ENCODE data around the gene TBC1D32. TPM values are rescaled to one million over a fixed set of nuclear protein-coding genes. Genes with fewer than 3 reads are reported as not detected.
"Not testable (repeated sequence)": the region's sequence is repeated elsewhere in the genome, so short reads cannot be mapped to it uniquely, and the experiment has no call there.

The TBC1D32 gene
- total RNA-seq, 3 donors from 2014 or later (not counting 1 experiment from before 2014, with no cell fraction given): 8.9 to 17.4 (median 14.2) TPM

- intact Hi-C loops (cut with micrococcal nuclease): no loop called here
- no peaks in the 10 kb centered on the region for H3K4me1 Mint-ChIP-seq
- no peak for ATAC-seq
Measured at GRCh38 chr6:121376411-121376810, 42.1 kb upstream of the TBC1D32 start.

GRCh38 chr6:121374219-121374618, 39.9 kb upstream of the TBC1D32 start:
- H3K27me3 Mint-ChIP-seq (ENCODE audit: low read depth in 2 of 2): peaks cover 5 to 12% of the 10 kb centered on the region in 2 donors
- H3K27me3 ChIP-seq (ENCODE audit: control insufficient read depth, insufficient read depth, low read length); H3K36me3 ChIP-seq (ENCODE audit: control insufficient read depth, insufficient read depth, low read length); H3K4me1 Mint-ChIP-seq; H3K9me3 ChIP-seq (ENCODE audit: control insufficient read depth, insufficient read depth, low read length); H3K4me3 ChIP-seq (ENCODE audit: low read length); ATAC-seq; H3K9me3 Mint-ChIP-seq; intact Hi-C loops (cut with micrococcal nuclease); H3K27ac Mint-ChIP-seq; DNase-seq; H3K27ac ChIP-seq (ENCODE audit: low read length); H3K4me3 Mint-ChIP-seq; H3K36me3 Mint-ChIP-seq; H3K4me1 ChIP-seq (ENCODE audit: control insufficient read depth, insufficient read depth, low read length): not testable (repeated sequence)
- whole genome bisulfite sequencing (ENCODE audit: insufficient coverage): 100% methylated on average over 1 of the region's 1 CpG

More at GRCh38 chr6:121376411-121376810, 42.1 kb upstream of the TBC1D32 start:
- H3K4me3 Mint-ChIP-seq: no peak overlapping the region
- no peak for TF ChIP-seq CTCF (IDR thresholded peaks at IDR 0.05)
- Histone ChIP-seq H3K4me3 (ENCODE audit: low read length) (no peak overlapping the region), H3K9me3 (ENCODE audit: control insufficient read depth, insufficient read depth, low read length) (no peaks in the 10 kb centered on the region), H3K4me1 (ENCODE audit: control insufficient read depth, insufficient read depth, low read length) (no peaks in the 10 kb centered on the region), H3K36me3 (ENCODE audit: control insufficient read depth, insufficient read depth, low read length) (no peaks in the 10 kb centered on the region), H3K27ac (ENCODE audit: low read length) (no peak overlapping the region), H3K27me3 (ENCODE audit: control insufficient read depth, insufficient read depth, low read length) (no peaks in the 10 kb centered on the region)
- no peaks in the 10 kb centered on the region for H3K36me3 Mint-ChIP-seq
- peaks cover 2% of the 10 kb centered on the region in 2 donors for H3K9me3 Mint-ChIP-seq
- no peak for DNase-seq
- peaks cover 0 to 8% of the 10 kb centered on the region in 2 donors for H3K27me3 Mint-ChIP-seq (ENCODE audit: low read depth in 2 of 2)
- 88% methylated on average over 4 of the region's 4 CpGs for WGBS (ENCODE audit: insufficient coverage)
- no peak overlapping the region for H3K27ac Mint-ChIP-seq

- Mint-ChIP-seq H3K36me3 (no peaks in the 10 kb centered on the region), H3K27me3 (ENCODE audit: low read depth in 2 of 2) (peaks cover 16 to 22% of the 10 kb centered on the region in 2 donors), H3K9me3 (peaks cover 3 to 6% of the 10 kb centered on the region in 2 donors), H3K4me3 (no peak overlapping the region), H3K4me1 (no peaks in the 10 kb centered on the region), H3K27ac (no peak overlapping the region)
- DNase-seq (no peak), ATAC-seq (no peak)
- intact Hi-C loops (cut with micrococcal nuclease): no loop called here
- Histone ChIP-seq H3K36me3 (ENCODE audit: control insufficient read depth, insufficient read depth, low read length) (no peaks in the 10 kb centered on the region), H3K9me3 (ENCODE audit: control insufficient read depth, insufficient read depth, low read length) (no peaks in the 10 kb centered on the region), H3K4me1 (ENCODE audit: control insufficient read depth, insufficient read depth, low read length) (no peaks in the 10 kb centered on the region), H3K27ac (ENCODE audit: low read length) (no peak overlapping the region), H3K27me3 (ENCODE audit: control insufficient read depth, insufficient read depth, low read length) (no peaks in the 10 kb centered on the region), H3K4me3 (ENCODE audit: low read length) (no peak overlapping the region)
- TF ChIP-seq CTCF (IDR thresholded peaks at IDR 0.05): no peak
- 89% methylated on average over 6 of the region's 8 CpGs for WGBS (ENCODE audit: insufficient coverage)
Measured at GRCh38 chr6:121365536-121366521, 31.5 kb upstream of the TBC1D32 start.

- DNase-seq: no peak
- intact Hi-C loops (cut with micrococcal nuclease): no loop called here
- no peaks in the 10 kb centered on the region for H3K36me3 Mint-ChIP-seq
- WGBS (ENCODE audit: insufficient coverage): no CpG with 5 or more reads among the region's 1 CpG
- no peaks in the 10 kb centered on the region for H3K36me3 ChIP-seq (ENCODE audit: control insufficient read depth, insufficient read depth, low read length)
- no peaks in the 10 kb centered on the region for H3K9me3 ChIP-seq (ENCODE audit: control insufficient read depth, insufficient read depth, low read length)
- ATAC-seq: no peak
- peaks cover 5% of the 10 kb centered on the region for H3K27me3 ChIP-seq (ENCODE audit: control insufficient read depth, insufficient read depth, low read length)
- no peaks in the 10 kb centered on the region for H3K4me1 ChIP-seq (ENCODE audit: control insufficient read depth, insufficient read depth, low read length)
- H3K27ac Mint-ChIP-seq: no peak overlapping the region
- H3K4me3 ChIP-seq (ENCODE audit: low read length): no peak overlapping the region
- no peaks in the 10 kb centered on the region for H3K9me3 Mint-ChIP-seq
- no peaks in the 10 kb centered on the region for H3K4me1 Mint-ChIP-seq
- no peak for TF ChIP-seq CTCF (IDR thresholded peaks at IDR 0.05)
- peaks cover 14 to 44% of the 10 kb centered on the region in 2 donors for H3K27me3 Mint-ChIP-seq (ENCODE audit: low read depth in 2 of 2)
- H3K4me3 Mint-ChIP-seq: no peak overlapping the region
- H3K27ac ChIP-seq (ENCODE audit: low read length): no peak overlapping the region
Measured at GRCh38 chr6:121356575-121356974, 22.3 kb upstream of the TBC1D32 start.
